Transverse colon (tissue), 4 donors: ENCODE measurements around the gene CDYL. TPM values are rescaled to one million over a fixed set of nuclear protein-coding genes. Genes with fewer than 3 reads are reported as not detected.

Experiments used
- DNase-seq: peaks from one replicate; pipeline ENCODE4 v3.0.0-alpha.2; 2019
- H3K27ac ChIP-seq, 4 donors: fragments of 200-600 bp; sonication (generic); 2 replicates each; pipeline ENCODE4 v1.5.1; 2016 to 2018; ENCODE audit warnings: inconsistent platforms in 4 of 4
- H3K27me3 ChIP-seq: fragments of 200-600 bp; sonication (generic); 2 replicates; pipeline ENCODE4 v1.5.1; 2017; ENCODE audit warnings: inconsistent platforms
- H3K36me3 ChIP-seq, 4 donors: fragments of 200-600 bp; sonication (generic); 2 replicates each; pipeline ENCODE4 v1.5.1; 2017 to 2019; ENCODE audit warnings: inconsistent platforms in 4 of 4
- H3K4me1 ChIP-seq, 4 donors: fragments of 200-600 bp; sonication (generic); 2 replicates each; pipeline ENCODE4 v1.5.1; 2017 to 2020; ENCODE audit warnings: inconsistent platforms in 4 of 4
- H3K4me3 ChIP-seq, 4 donors: fragments of 200-600 bp; sonication (generic); 1 replicate in 1 of 4; 2 replicates in 3 of 4; pipeline versions ENCODE4 v1.5.1 to v1.6.1; 2017 to 2019; ENCODE audit warnings: inconsistent platforms in 4 of 4
- H3K9me3 ChIP-seq, 2 donors: fragments of 200-600 bp; sonication (generic); 2 replicates each; pipeline ENCODE4 v1.5.1; 2017 to 2019; ENCODE audit warnings: inconsistent platforms in 2 of 2
- EP300 ChIP-seq: sonication (generic); formaldehyde crosslinking; IDR thresholded peaks from one replicate; pipeline ENCODE4 v1.6.1; 2017; ENCODE audit warnings: antibody characterized with exemption, low read depth
- POLR2A ChIP-seq: fragments of 450-650 bp; IDR thresholded peaks from one replicate; pipeline ENCODE4 v1.6.1; 2016; ENCODE audit warnings: antibody characterized with exemption, mild to moderate bottlenecking, moderate library complexity
- POLR2AphosphoS5 ChIP-seq, 3 donors: sonication (generic); formaldehyde crosslinking; IDR thresholded peaks; one replicate each; pipeline ENCODE4 v1.6.1; 2016; ENCODE audit warnings: antibody characterized with exemption in 3 of 3
- WGBS, 2 donors: methylation state at CpG; one replicate each; pipeline ENCODE4 v1.1.5; 2018; ENCODE audit warnings: low coverage in 1 of 2; 5-methylcytosine and 5-hydroxymethylcytosine counted together
- in situ Hi-C, 4 donors: fragments of 200-750 bp; cut with MboI; loops; one replicate each; pipeline versions ENCODE4 v1.15.0 to v1.15.1; 2017; ENCODE audit warnings: low sequenced_read_pairs in 3 of 4, low pct_ligation_motif_present in 1 of 4, low pct_unique_long_range_greater_than_20kb in 1 of 4
- intact Hi-C: fragments of 100-400 bp; cut with DNase I; formaldehyde crosslinking; loops from one replicate; pipeline ENCODE4 v1.15.1; 2023; ENCODE audit warnings: low total_unique reads
- total RNA-seq, 4 donors: library from RNA; depleted of rRNA; stranded (reverse); fragments of >200 nt; gene quantifications; one replicate each; pipeline ENCODE4 v1.1.0, GENCODE V29; 2016
- TF ChIP-seq, protein P1 (sequence below), 5 experiments: fragments of 200-600 bp in 3 of 5; fragments of 450-650 bp in 2 of 5; sonication (generic) in 3 of 5; IDR thresholded peaks; 1 replicate in 2 of 5; 2 replicates in 3 of 5; pipeline ENCODE4 v1.5.1; 2016 to 2017; ENCODE audit warnings: antibody characterized with exemption in 5 of 5, inconsistent platforms in 3 of 5, mild to moderate bottlenecking in 2 of 5, moderate library complexity in 1 of 5

Gene CDYL
- total RNA-seq, 4 donors from 2014 or later = 23.6 to 40.8 (median 30.0) TPM

DNA sequence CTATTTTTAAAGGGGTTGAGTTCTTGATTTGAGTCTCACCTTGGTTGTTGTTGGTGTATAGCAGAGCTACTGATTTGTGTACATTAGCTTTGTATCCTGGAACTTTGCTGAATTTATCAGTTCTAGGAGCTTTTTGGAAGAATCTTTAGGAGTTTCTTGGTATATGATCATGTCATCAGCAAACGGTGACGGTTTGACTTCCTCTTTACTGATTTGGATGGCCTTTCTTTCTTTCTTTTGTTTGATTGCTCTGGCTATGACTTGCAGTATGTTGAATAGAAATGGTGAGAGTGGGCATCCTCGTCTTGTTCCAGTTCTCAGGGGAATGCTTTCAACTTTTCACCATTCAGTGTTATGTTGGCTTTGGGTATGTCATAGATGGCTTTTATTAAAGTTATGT lies 64.0 kb downstream of the CDYL start:
- no peaks in the 10 kb centered on the region for H3K27me3 ChIP-seq
- no peak for DNase-seq
- H3K4me3 ChIP-seq = no peak overlapping the region
- WGBS, 2 donors = 90 to 93% methylated on average over 3 of the region's 3 CpGs
- H3K4me1 ChIP-seq = no peaks in the 10 kb centered on the region
- H3K36me3 ChIP-seq = no peaks in the 10 kb centered on the region
- H3K9me3 ChIP-seq = peaks cover 10 to 17% of the 10 kb centered on the region in 2 donors
- H3K27ac ChIP-seq = no peak overlapping the region
- intact Hi-C loops (no loop called here), in situ Hi-C loops (no loop called here)
- no peak for TF ChIP-seq EP300
- TF ChIP-seq, protein P1, sequence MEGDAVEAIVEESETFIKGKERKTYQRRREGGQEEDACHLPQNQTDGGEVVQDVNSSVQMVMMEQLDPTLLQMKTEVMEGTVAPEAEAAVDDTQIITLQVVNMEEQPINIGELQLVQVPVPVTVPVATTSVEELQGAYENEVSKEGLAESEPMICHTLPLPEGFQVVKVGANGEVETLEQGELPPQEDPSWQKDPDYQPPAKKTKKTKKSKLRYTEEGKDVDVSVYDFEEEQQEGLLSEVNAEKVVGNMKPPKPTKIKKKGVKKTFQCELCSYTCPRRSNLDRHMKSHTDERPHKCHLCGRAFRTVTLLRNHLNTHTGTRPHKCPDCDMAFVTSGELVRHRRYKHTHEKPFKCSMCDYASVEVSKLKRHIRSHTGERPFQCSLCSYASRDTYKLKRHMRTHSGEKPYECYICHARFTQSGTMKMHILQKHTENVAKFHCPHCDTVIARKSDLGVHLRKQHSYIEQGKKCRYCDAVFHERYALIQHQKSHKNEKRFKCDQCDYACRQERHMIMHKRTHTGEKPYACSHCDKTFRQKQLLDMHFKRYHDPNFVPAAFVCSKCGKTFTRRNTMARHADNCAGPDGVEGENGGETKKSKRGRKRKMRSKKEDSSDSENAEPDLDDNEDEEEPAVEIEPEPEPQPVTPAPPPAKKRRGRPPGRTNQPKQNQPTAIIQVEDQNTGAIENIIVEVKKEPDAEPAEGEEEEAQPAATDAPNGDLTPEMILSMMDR (IDR thresholded peaks at IDR 0.05) = no peak
- no peak for TF ChIP-seq POLR2AphosphoS5 (IDR thresholded peaks at IDR 0.05)
- no peak for TF ChIP-seq POLR2A

DNA sequence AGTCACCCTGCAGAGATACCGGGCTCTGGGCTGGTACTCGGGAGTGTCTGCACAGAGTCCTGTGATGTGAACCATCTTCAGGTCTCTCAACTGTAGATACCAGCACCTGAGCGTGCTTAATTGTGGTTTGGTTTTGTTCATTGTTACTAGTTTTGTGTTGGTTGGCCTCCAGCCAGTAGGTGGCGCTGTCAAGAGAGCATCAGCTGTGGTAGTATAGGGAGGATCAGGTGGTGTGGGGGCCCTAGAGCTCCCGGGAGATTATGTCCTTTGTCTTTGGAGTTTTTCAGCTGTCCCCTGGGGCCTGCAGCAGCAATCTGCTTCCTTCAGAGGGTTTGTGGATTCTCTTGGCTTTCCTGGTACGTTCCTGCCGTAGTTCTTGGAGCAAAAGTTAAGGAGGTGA lies 67.9 kb downstream of the CDYL start:
- 92 to 93% methylated on average over 3 to 7 of the region's 7 CpGs for WGBS, 2 donors

DNA sequence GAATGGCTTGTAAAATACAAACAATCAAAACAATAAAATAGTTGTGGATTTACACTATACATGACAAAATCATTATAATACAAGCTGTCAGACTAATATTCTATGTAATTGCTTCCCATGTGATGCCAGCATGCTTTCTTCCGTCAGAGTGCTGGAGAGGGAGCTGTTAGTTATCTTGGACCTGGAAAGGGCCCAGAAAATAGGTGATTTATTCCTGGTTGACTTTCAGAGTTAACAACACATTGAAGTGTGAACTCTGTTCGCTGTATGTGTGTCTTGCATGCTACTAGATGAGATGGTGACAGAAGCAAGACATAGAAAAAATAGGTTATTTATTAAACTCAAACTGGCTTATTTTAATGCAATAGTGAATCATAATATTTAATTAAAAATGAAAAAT lies 70.2 kb downstream of the CDYL start:
- WGBS, 2 donors = 42 to 62% methylated on average over 2 of the region's 2 CpGs
- in situ Hi-C loops = no loop called here

More for the DNA sequence above, 67.9 kb downstream of the CDYL start:
- no peak for DNase-seq
- in situ Hi-C loops (no loop called here), intact Hi-C loops (no loop called here)
- Histone ChIP-seq H3K36me3 (no peaks in the 10 kb centered on the region), H3K27me3 (no peaks in the 10 kb centered on the region), H3K9me3 (peaks cover 10 to 17% of the 10 kb centered on the region in 2 donors), H3K27ac (no peak overlapping the region), H3K4me1 (peaks cover 0 to 12% (median 4%) of the 10 kb centered on the region in 4 donors), H3K4me3 (no peak overlapping the region)
- TF ChIP-seq POLR2A = no peak
- TF ChIP-seq, protein P1 (IDR thresholded peaks at IDR 0.05) = peak in 3 of 5 experiments; percentile 11 to 22 (median 12)

DNA sequence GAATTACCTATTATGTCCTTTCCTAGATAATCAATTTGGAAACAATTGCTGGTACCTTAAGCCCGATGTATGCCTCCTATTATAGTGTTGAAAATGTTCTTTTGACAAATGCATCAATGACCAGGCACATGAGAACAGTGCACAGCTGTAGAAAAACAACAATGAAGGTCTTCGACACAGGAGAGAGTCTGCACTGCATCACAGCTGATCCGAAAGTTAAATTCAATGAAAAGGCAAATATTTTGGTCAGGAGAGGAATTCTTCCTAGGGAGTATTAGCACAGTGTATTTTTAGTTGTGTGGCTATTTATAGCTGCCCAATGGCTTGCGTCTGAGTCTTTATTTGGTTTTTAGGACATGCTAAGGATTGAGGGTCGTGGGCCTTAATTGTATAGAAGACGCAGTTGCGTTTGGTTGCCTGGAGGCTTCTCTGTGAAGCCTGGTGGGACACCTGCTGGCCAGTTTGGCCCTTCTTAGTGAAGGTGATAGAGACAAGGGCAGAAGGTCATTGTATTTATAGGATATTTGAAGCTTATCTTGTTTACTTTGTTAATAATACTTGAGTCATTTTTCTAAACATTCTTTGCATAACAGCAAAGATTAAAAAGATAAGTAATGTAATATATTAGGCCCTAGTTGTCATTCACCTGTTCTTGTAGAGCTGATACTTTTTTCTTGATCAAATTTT lies 72.3 kb downstream of the CDYL start:
- peaks cover 0 to 21% (median 4%) of the 10 kb centered on the region in 4 donors for H3K4me1 ChIP-seq
- no peaks in the 10 kb centered on the region for H3K36me3 ChIP-seq
- peak; percentile 16 for DNase-seq
- H3K4me3 ChIP-seq = no peak overlapping the region
- TF ChIP-seq, protein P1 (IDR thresholded peaks at IDR 0.05) = peak in 4 of 5 experiments; percentile 20 to 26 (median 24)
- TF ChIP-seq POLR2AphosphoS5 (IDR thresholded peaks at IDR 0.05) = no peak
- no peak for TF ChIP-seq EP300
- in situ Hi-C loops (no loop called here), intact Hi-C loops (no loop called here)
- no peak overlapping the region for H3K27ac ChIP-seq
- peaks cover 0 to 8% of the 10 kb centered on the region in 2 donors for H3K9me3 ChIP-seq
- 63 to 100% methylated on average over 1 to 7 of the region's 7 CpGs for WGBS, 2 donors
- H3K27me3 ChIP-seq = no peaks in the 10 kb centered on the region

More for the DNA sequence above, 70.2 kb downstream of the CDYL start:
- no peak for DNase-seq
- no peaks in the 10 kb centered on the region for H3K27me3 ChIP-seq
- peaks cover 10 to 17% of the 10 kb centered on the region in 2 donors for H3K9me3 ChIP-seq
- intact Hi-C loops = no loop called here
- no peaks in the 10 kb centered on the region for H3K36me3 ChIP-seq
- TF ChIP-seq POLR2AphosphoS5 (IDR thresholded peaks at IDR 0.05) = no peak
- no peak for TF ChIP-seq POLR2A
- TF ChIP-seq, protein P1 (IDR thresholded peaks at IDR 0.05) = no peak
- TF ChIP-seq EP300 = no peak
- H3K27ac ChIP-seq = no peak overlapping the region
- H3K4me3 ChIP-seq = no peak overlapping the region
- H3K4me1 ChIP-seq = peaks cover 0 to 15% (median 4%) of the 10 kb centered on the region in 4 donors
